GM13977 (cell line): Measurements from ENCODE around the gene TMPRSS5.

Experiments used
- DNase-seq: peaks from one replicate; pipeline ENCODE4 v3.0.0; 2012; ENCODE audit warnings: low spot score
- in situ Hi-C: fragments of 300-500 bp; cut with MboI; formaldehyde crosslinking; loops from one replicate; pipeline ENCODE4 v1.12.0; 2022; ENCODE audit warnings: low sequenced_read_pairs, low pct_unique_long_range_greater_than_20kb, mixed read lengths, inconsistent platforms; ENCODE audit not compliant: unreplicated experiment
- TF ChIP-seq, protein P1 (sequence below): IDR thresholded peaks from 2 replicates; pipeline ENCODE4 v1.5.1; 2012; ENCODE audit warnings: mild to moderate bottlenecking, control low read depth; ENCODE audit not compliant: insufficient read depth; ENCODE audit errors: extremely low read depth, missing control alignments

Gene TMPRSS5

DNA sequence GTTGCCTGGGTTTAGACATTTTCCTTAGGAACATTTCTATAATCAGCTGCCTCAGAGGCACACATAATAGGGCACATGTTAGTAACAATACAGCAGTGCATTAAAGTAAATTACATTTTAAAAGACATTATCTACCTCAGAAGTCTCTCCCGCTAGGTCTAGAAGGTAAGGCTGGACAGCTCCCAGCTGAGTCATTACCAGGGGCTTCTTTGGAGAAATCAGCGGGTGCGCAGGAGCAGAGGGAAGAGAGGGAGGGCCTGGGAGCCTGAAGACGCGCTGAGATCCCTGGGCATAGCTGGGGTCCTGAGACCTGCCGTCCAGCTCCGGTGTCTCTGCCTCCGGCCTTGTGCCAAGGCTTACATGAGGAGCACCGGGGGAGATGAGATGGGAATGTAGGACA lies 67.7 kb downstream of the TMPRSS5 start:
- no peak for DNase-seq
- in situ Hi-C loops = no loop called here
- TF ChIP-seq, protein P1, sequence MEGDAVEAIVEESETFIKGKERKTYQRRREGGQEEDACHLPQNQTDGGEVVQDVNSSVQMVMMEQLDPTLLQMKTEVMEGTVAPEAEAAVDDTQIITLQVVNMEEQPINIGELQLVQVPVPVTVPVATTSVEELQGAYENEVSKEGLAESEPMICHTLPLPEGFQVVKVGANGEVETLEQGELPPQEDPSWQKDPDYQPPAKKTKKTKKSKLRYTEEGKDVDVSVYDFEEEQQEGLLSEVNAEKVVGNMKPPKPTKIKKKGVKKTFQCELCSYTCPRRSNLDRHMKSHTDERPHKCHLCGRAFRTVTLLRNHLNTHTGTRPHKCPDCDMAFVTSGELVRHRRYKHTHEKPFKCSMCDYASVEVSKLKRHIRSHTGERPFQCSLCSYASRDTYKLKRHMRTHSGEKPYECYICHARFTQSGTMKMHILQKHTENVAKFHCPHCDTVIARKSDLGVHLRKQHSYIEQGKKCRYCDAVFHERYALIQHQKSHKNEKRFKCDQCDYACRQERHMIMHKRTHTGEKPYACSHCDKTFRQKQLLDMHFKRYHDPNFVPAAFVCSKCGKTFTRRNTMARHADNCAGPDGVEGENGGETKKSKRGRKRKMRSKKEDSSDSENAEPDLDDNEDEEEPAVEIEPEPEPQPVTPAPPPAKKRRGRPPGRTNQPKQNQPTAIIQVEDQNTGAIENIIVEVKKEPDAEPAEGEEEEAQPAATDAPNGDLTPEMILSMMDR = no peak

DNA sequence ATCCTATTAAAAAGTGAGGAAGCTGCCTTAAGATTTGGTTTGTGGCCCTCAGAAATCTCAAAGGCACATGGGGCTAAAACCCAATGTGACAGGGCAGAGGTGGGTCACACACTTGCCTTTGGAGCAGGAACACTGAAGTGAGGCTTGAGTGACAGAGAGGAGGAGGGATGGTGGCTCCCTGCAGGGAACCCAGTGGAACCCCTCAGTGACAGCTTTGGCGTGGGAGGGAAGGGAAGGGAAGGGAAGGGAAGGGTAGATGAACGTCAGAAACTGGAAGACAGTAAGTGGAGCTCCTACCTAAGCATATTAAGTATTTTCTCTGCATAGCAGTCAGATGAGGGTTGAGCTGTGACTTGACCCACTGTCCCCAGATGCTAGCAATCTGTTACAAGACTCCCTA lies 68.5 kb downstream of the TMPRSS5 start:
- TF ChIP-seq, protein P1 = no peak
- in situ Hi-C loops = no loop called here

More for the DNA sequence above, 68.5 kb downstream of the TMPRSS5 start:
- no peak for DNase-seq
